ENCODE results near the gene CCDC32. TPM values are rescaled to one million over a fixed set of nuclear protein-coding genes. Genes with fewer than 3 reads are reported as not detected.

Gene CCDC32
- total RNA-seq, 2 experiments from 2014 or later = 14.2 to 24.5 TPM

DNA sequence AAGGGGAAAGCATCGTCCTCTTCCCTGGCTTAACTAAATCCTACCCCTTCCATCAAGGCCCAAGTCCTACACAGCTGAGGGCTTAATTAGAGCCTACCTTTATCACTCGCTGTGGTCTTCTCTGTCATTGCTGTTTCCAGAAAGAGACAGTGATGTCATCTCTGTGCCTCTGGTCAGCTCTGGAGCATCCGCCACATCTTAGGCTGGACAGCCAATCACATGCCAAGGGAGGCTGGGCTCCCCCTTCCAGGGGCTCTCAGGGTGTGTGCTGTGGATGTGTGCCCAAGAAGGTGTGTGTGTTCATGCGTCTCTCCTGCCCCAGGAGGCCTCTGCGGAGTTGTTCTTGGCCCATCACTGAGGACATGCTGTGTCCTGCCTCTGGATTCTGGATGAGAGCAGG is 51.2 kb downstream of the CCDC32 start:
- Mint-ChIP-seq H3K27ac (no peak overlapping the region), H3K27me3 (peaks cover 38% of the 10 kb centered on the region), H3K4me1 (peaks cover 7% of the 10 kb centered on the region), H3K36me3 (ENCODE audit: low read depth) (no peaks in the 10 kb centered on the region), H3K9me3 (ENCODE audit: low read depth) (no peaks in the 10 kb centered on the region), H3K4me3 (no peak overlapping the region)
- DNase-seq = no peak
- ChIA-PET CTCF (interaction anchor here (0.5 to 1.5 kb wide), 2 partner anchors 76 to 429 kb away, joined by 3 read pairs; no protein-coding TSS in a partner anchor), POLR2A (interaction anchor here (0.7 kb wide), 1 partner anchor 27 kb away, joined by 4 read pairs; no protein-coding TSS in a partner anchor)
- ATAC-seq = no peak
- intact Hi-C loops (cut with DNase I, micrococcal nuclease) = no loop called here

DNA sequence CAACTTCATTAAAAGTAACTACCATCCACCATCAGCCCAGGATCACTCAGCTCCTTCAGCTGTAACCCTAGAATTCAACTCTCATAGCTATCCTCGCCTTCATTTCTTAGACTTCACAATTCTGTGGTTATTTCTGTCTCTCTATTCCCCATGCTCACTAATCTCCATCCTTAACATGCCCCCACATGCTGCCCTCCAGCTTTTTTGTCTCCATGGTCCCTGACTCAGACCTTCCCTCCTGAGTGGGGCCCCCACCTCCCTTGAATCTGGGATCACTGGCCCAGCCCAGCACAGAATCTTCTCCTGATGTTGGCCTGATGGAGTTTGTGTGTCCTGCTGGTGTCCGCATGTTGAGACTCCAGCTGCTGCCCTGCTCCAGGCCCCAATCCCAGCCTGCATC is 52.4 kb downstream of the CCDC32 start:
- intact Hi-C loops (cut with DNase I, micrococcal nuclease) = no loop called here
- no peak overlapping the region for H3K27ac Mint-ChIP-seq
- H3K36me3 Mint-ChIP-seq (ENCODE audit: low read depth) = no peaks in the 10 kb centered on the region
- H3K4me1 Mint-ChIP-seq = peaks cover 11% of the 10 kb centered on the region
- ATAC-seq (no peak), DNase-seq (no peak)
- ChIA-PET POLR2A (no interaction called here), CTCF (interaction anchor here (1.5 kb wide), 1 partner anchor 77 kb away, joined by 3 read pairs; no protein-coding TSS in a partner anchor)
- peak overlapping the region; percentile 64 for H3K4me3 Mint-ChIP-seq
- peaks cover 47% of the 10 kb centered on the region for H3K27me3 Mint-ChIP-seq
- H3K9me3 Mint-ChIP-seq (ENCODE audit: low read depth) = no peaks in the 10 kb centered on the region

DNA sequence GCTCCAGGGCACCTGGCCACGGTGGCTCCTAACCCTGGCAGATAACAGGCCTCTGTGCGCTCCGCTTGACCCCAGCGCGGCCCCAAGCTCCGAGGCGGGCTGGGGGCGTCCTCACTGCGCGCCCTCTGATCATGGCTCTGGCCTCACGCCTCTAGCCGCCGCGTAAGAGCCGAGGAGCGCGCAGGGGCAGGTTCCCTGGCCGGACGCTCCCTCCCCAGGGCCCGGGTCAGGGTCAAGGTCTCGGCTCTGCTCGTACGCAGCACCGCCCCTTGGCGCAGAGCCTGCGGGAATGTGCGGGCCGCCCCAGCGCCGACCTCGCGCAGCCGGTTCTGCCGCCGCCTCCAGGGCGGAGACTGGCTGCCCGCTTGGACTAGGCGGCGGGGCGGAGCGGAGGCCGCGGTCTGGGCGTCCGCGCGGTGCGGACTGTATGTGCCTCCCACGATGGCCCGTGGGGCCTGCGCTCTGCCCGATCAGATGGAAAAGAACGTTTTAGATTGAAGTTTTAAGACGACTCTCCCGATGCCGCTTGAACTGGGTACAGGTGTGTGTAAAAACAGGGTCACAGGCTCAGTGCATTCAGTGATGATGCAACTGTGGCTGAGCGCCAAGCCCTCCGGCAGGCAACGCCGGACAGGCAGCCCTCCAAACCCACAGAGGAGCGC is 53.2 kb downstream of the CCDC32 start:
- Mint-ChIP-seq H3K4me3 (peak overlapping the region; percentile 64), H3K9me3 (ENCODE audit: low read depth) (no peaks in the 10 kb centered on the region), H3K27ac (no peak overlapping the region), H3K27me3 (peaks cover 52% of the 10 kb centered on the region), H3K36me3 (ENCODE audit: low read depth) (no peaks in the 10 kb centered on the region), H3K4me1 (peaks cover 18% of the 10 kb centered on the region)
- DNase-seq (peak; percentile 36), ATAC-seq (peak; percentile 43)
- intact Hi-C loops (cut with DNase I, micrococcal nuclease) = no loop called here
- ChIA-PET POLR2A (no interaction called here), CTCF (no interaction called here)

DNA sequence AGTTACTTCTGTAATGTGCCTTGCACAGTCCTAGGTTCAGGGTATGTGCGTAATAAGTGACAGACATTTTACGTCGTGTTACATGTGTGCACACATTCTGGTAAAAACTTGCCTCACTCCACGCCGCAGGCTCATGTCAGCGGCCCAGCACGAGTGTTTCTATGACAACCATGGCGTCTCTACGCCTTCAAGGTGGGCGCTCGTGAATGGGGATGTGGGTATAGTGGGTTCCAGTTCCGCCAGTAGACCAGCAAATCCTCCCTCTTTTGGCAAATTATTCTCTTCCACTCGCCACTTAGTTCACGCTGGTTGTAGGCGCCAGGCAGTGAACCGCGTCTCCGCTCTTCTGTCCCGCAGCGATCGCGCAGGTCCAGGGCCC is 53.8 kb downstream of the CCDC32 start:
- peaks cover 53% of the 10 kb centered on the region for H3K27me3 Mint-ChIP-seq
- ATAC-seq (peak; percentile 42), DNase-seq (peak; percentile 30)
- H3K36me3 Mint-ChIP-seq (ENCODE audit: low read depth) = no peaks in the 10 kb centered on the region
- H3K27ac Mint-ChIP-seq = no peak overlapping the region
- ChIA-PET CTCF (interaction anchor here (0.6 kb wide), 1 partner anchor 140 kb away, joined by 4 read pairs; no protein-coding TSS in a partner anchor), POLR2A (no interaction called here)
- peak overlapping the region; percentile 64 for H3K4me3 Mint-ChIP-seq
- no peaks in the 10 kb centered on the region for H3K9me3 Mint-ChIP-seq (ENCODE audit: low read depth)
- peaks cover 18% of the 10 kb centered on the region for H3K4me1 Mint-ChIP-seq
- intact Hi-C loops (cut with DNase I, micrococcal nuclease) = no loop called here

DNA sequence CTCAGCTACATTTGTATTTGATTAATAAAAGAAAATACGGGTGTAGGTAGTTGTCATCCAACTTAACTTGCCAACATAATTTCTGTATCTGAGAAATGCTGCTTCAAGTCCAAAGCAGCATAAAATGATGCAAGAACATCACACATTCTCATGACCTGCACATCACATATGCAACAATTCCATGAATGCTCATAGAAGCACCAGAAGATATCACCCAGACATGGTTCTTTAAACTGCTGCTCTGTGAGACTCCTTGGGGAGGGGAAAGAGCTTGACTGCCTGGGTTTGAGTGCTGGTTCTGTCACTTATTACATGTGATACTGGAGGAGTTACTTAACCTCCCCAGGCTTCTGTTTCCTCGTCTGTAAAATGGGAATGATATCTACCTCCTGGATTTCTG is 54.6 kb downstream of the CCDC32 start:
- ATAC-seq (no peak), DNase-seq (no peak)
- no peak overlapping the region for H3K4me3 Mint-ChIP-seq
- H3K36me3 Mint-ChIP-seq (ENCODE audit: low read depth) = no peaks in the 10 kb centered on the region
- CTCF ChIA-PET = interaction anchor here (0.6 kb wide), 1 partner anchor 139 kb away, joined by 4 read pairs; no protein-coding TSS in a partner anchor
- peaks cover 52% of the 10 kb centered on the region for H3K27me3 Mint-ChIP-seq
- no peaks in the 10 kb centered on the region for H3K9me3 Mint-ChIP-seq (ENCODE audit: low read depth)
- H3K4me1 Mint-ChIP-seq = peaks cover 18% of the 10 kb centered on the region
- intact Hi-C loops (cut with DNase I, micrococcal nuclease) = no loop called here
- POLR2A ChIA-PET = no interaction called here
- H3K27ac Mint-ChIP-seq = no peak overlapping the region

DNA sequence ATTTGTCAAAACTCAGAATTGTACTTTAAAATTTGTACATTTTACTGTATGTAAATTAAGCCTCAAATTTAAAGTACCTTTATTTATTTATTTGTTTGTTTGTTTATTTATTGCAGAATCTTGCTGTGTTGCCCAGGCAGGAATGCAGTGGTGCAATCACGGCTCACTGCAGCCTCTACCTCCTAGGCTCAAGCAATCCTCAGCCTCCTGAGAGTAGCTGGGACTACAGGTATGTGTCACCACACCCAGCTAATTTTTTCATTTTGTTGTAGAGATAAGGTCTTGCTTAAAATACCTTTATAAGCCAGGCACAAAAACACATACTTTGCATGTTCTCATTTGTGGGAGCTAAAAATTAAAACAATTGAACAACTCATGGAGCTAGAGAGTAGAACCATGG is 56.6 kb downstream of the CCDC32 start:
- CTCF ChIA-PET = interaction anchor here (0.6 to 1.4 kb wide), 7 partner anchors 11 to 434 kb away, joined by 3 to 5 read pairs (median 3); partner anchors contain the start of genes BAHD1 and IVD
- ATAC-seq (no peak), DNase-seq (no peak)
- POLR2A ChIA-PET = no interaction called here
- no peaks in the 10 kb centered on the region for H3K9me3 Mint-ChIP-seq (ENCODE audit: low read depth)
- no peaks in the 10 kb centered on the region for H3K36me3 Mint-ChIP-seq (ENCODE audit: low read depth)
- no peak overlapping the region for H3K4me3 Mint-ChIP-seq
- intact Hi-C loops (cut with DNase I, micrococcal nuclease) = loop anchor here (5.0 kb wide), 2 partner anchors 66 to 166 kb away; partner anchors contain the start of genes BAHD1 (in 1 of the 2) and CCDC9B (in 1 of the 2)
- H3K27me3 Mint-ChIP-seq = peaks cover 53% of the 10 kb centered on the region
- peaks cover 18% of the 10 kb centered on the region for H3K4me1 Mint-ChIP-seq
- no peak overlapping the region for H3K27ac Mint-ChIP-seq

DNA sequence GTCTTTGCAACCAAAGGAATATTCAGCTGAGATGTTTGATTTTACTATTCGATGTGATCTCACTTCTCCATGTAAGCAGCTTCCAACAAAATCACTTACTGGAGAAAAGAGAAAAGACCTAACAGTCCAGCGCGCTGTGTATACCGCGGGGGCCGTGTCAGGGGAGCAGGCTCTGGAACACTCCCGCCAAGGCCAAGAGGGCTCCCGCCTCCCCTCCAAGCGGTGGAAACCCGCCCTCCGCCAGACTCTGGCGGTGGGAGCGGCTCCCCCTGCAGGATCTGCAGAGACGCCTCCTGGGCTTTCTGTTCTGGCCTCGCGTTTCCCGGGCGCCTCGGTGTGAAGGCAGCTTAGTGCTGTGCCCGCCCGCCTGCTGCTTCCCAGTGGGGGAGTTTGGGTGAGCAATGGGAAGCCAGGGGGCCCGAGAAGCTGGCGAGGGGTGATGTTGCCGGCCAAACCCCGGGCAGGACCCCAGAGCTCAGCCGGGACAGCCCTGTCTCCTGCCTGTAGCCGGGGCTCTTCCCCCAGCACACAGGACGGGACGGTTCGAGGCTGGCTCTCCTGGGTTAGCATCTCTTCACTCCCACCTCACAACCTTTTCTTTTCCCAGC is 57.8 kb downstream of the CCDC32 start:
- H3K27ac Mint-ChIP-seq = no peak overlapping the region
- intact Hi-C loops (cut with DNase I, micrococcal nuclease) = loop anchor here (1.0 to 5.0 kb wide), 3 partner anchors 65 to 165 kb away; partner anchors contain the start of genes BAHD1 (in 1 of the 2) and CCDC9B (in 1 of the 2)
- H3K36me3 Mint-ChIP-seq (ENCODE audit: low read depth) = no peaks in the 10 kb centered on the region
- ChIA-PET POLR2A (no interaction called here), CTCF (interaction anchor here (0.6 to 1.4 kb wide), 13 partner anchors 10 to 208 kb away, joined by 3 to 5 read pairs (median 3); partner anchors contain the start of gene IVD)
- no peaks in the 10 kb centered on the region for H3K9me3 Mint-ChIP-seq (ENCODE audit: low read depth)
- H3K4me1 Mint-ChIP-seq = peaks cover 16% of the 10 kb centered on the region
- H3K4me3 Mint-ChIP-seq = peak overlapping the region; percentile 6
- peaks cover 50% of the 10 kb centered on the region for H3K27me3 Mint-ChIP-seq
- ATAC-seq (peak; percentile 86), DNase-seq (peak; percentile 82)

Other genes with a start within 250 kb of the CCDC32 start
- 10 to 100 TPM in 1 of 2 experiments, 1 to 10 TPM in 1; 9.9 to 11.2 TPM for gene INAFM2, start 241.3 kb downstream of the CCDC32 start, total RNA-seq
- under 1 TPM; 0.65 to 0.98 TPM for gene CCDC9B, start 224.1 kb downstream of the CCDC32 start, total RNA-seq
- gene PHGR1, start 214.0 kb downstream of the CCDC32 start, total RNA-seq = not detected
- under 1 TPM; 0.02 to 0.04 TPM for gene DISP2, start 206.8 kb downstream of the CCDC32 start, total RNA-seq
- gene KNSTRN, start 182.3 kb downstream of the CCDC32 start, total RNA-seq = 10 to 100 TPM; 56.2 to 58.8 TPM
- gene IVD, start 159.2 kb downstream of the CCDC32 start, total RNA-seq = 10 to 100 TPM; 30.8 to 46.2 TPM
- gene BAHD1, start 124.1 kb downstream of the CCDC32 start, total RNA-seq = 10 to 100 TPM; 15.3 to 16.7 TPM
- gene CHST14, start 94.1 kb downstream of the CCDC32 start, total RNA-seq = 1 to 10 TPM; 5.4 to 6.2 TPM
- 10 to 100 TPM; 11.0 to 14.0 TPM for gene RPUSD2, start 4.3 kb upstream of the CCDC32 start, total RNA-seq
- 10 to 100 TPM; 26.2 to 33.5 TPM for gene KNL1, start 29.2 kb upstream of the CCDC32 start, total RNA-seq
- 10 to 100 TPM; 73.5 to 75.3 TPM for gene RAD51, start 130.1 kb upstream of the CCDC32 start, total RNA-seq
- 10 to 100 TPM; 12.3 to 18.8 TPM for gene RMDN3, start 190.2 kb upstream of the CCDC32 start, total RNA-seq
- 10 to 100 TPM; 32.8 to 41.1 TPM for gene GCHFR, start 199.0 kb upstream of the CCDC32 start, total RNA-seq
- under 1 TPM; 0.58 to 0.80 TPM for gene C15orf62, start 204.9 kb upstream of the CCDC32 start, total RNA-seq
- 10 to 100 TPM; 27.5 to 33.7 TPM for gene ZFYVE19, start 242.0 kb upstream of the CCDC32 start, total RNA-seq
- 10 to 100 TPM; 41.5 to 43.6 TPM for gene DNAJC17, start 242.4 kb upstream of the CCDC32 start, total RNA-seq